H1 (cell line): ENCODE results near the gene BCL11A. TPM values are rescaled to one million over a fixed set of nuclear protein-coding genes. Genes with fewer than 3 reads are reported as not detected.
A peak's percentile ranks its signal among the peaks of the same experiment; 100 is the strongest.

ENCODE experiments used
- CTCF ChIA-PET: fragments of 300-600 bp; sonication (Branson Sonifier 250); formaldehyde crosslinking; loops from one replicate; lab custom pipeline; 2021; ENCODE audit not compliant: partially characterized antibody; lab: Charles Lee
- POLR2A ChIA-PET: fragments of 300-600 bp; sonication (Branson Sonifier 250); formaldehyde crosslinking; loops from one replicate; lab custom pipeline; 2021; ENCODE audit warnings: inconsistent platforms; ENCODE audit not compliant: partially characterized antibody; lab: Charles Lee
- DNase-seq, 2 experiments: peaks; one replicate each; pipeline versions ENCODE4 v3.0.0 to v3.0.0-alpha.2; 2010 to 2022; ENCODE audit warnings: low spot score in 2 of 2, low read depth in 1 of 2, mixed read lengths in 1 of 2
- FAIRE-seq: peaks from 2 replicates; lab custom pipeline; 2011; peaks lifted over from hg19 to GRCh38; lab: Jason Lieb, UNC
- H2AFZ ChIP-seq: 2 replicates; pipeline ENCODE4 v1.8.1; 2012; ENCODE audit warnings: low read length, inconsistent platforms
- H2AK5ac ChIP-seq: 2 replicates; pipeline ENCODE4 v1.6.1; 2013; ENCODE audit warnings: low read depth, low read length
- H2BK120ac ChIP-seq: replicated peaks from 2 replicates; pipeline ENCODE3; 2013; ENCODE audit warnings: low read depth, low read length, inconsistent platforms
- H2BK12ac ChIP-seq: 2 replicates; pipeline ENCODE4 v1.6.1; 2013; ENCODE audit warnings: low read depth, low read length
- H2BK15ac ChIP-seq: 2 replicates; pipeline ENCODE4 v1.6.1; 2013; ENCODE audit warnings: low read length
- H2BK20ac ChIP-seq: 2 replicates; pipeline ENCODE4 v1.6.1; 2013; ENCODE audit warnings: low read length
- H2BK5ac ChIP-seq: 2 replicates; pipeline ENCODE4 v1.6.1; 2013; ENCODE audit warnings: low read depth, low read length
- H3K14ac ChIP-seq: 2 replicates; pipeline ENCODE4 v1.6.1; 2013; ENCODE audit warnings: inconsistent platforms; ENCODE audit not compliant: insufficient read length
- H3K18ac ChIP-seq: 2 replicates; pipeline ENCODE4 v1.6.1; 2013; ENCODE audit warnings: low read length; ENCODE audit errors: extremely low read depth
- H3K23ac ChIP-seq: 2 replicates; pipeline ENCODE4 v1.6.1; 2013; ENCODE audit warnings: inconsistent platforms; ENCODE audit not compliant: insufficient read length
- H3K23me2 ChIP-seq: 2 replicates; pipeline ENCODE4 v1.6.1; 2013; ENCODE audit warnings: low read depth, low read length
- H3K27ac ChIP-seq: 2 replicates; pipeline ENCODE4 v1.6.1; 2011; ENCODE audit warnings: low read depth, low read length, inconsistent platforms
- H3K27me3 ChIP-seq, 4 experiments: replicated peaks in 1 of 4; 1 replicate in 1 of 4; 2 replicates in 3 of 4; pipeline versions ENCODE4 v1.6.1 to v1.8.1; 2011 to 2013; ENCODE audit warnings: low read length in 3 of 4, mild to moderate bottlenecking in 3 of 4, inconsistent platforms in 2 of 4, mixed read lengths in 2 of 4, moderate library complexity in 1 of 4; ENCODE audit not compliant: control insufficient read depth in 3 of 4, insufficient read depth in 3 of 4; ENCODE audit errors: extremely low read depth in 1 of 4
- H3K36me3 ChIP-seq, 4 experiments: 2 replicates each; pipeline versions ENCODE4 v1.6.1 to v1.8.1; 2011 to 2013; ENCODE audit warnings: mild to moderate bottlenecking in 4 of 4, low read length in 3 of 4, moderate library complexity in 2 of 4, control low read depth in 1 of 4, inconsistent platforms in 1 of 4; ENCODE audit not compliant: insufficient read depth in 4 of 4, control insufficient read depth in 2 of 4
- H3K4ac ChIP-seq: replicated peaks from 2 replicates; pipeline ENCODE3; 2013; ENCODE audit warnings: low read length, low read depth, mixed read lengths, inconsistent platforms; ENCODE audit not compliant: insufficient read length
- H3K4me1 ChIP-seq, 4 experiments: replicated peaks in 1 of 4; 1 replicate in 1 of 4; 2 replicates in 3 of 4; pipeline versions ENCODE4 v1.6.1 to v1.8.1; 2011 to 2013; ENCODE audit warnings: low read length in 3 of 4, inconsistent platforms in 2 of 4, mixed read lengths in 1 of 4; ENCODE audit not compliant: insufficient read depth in 4 of 4, control insufficient read depth in 3 of 4
- H3K4me2 ChIP-seq, 2 experiments: 2 replicates each; pipeline versions ENCODE4 v1.6.1 to v1.8.1; 2011 to 2013; ENCODE audit warnings: low read depth in 2 of 2, low read length in 2 of 2, control low read depth in 1 of 2, inconsistent platforms in 1 of 2, mild to moderate bottlenecking in 1 of 2; ENCODE audit not compliant: insufficient read depth in 1 of 2
- H3K4me3 ChIP-seq, 4 experiments: fragments of 200-600, 300-600 bp in 1 of 4; sonication (generic), shearing (Covaris generic), sonication (Bioruptor Twin) in 1 of 4; 2 replicates each; pipeline versions ENCODE4 v1.5.1 to v1.8.1; 2011 to 2016; ENCODE audit warnings: low read length in 4 of 4, low read depth in 3 of 4, control low read depth in 2 of 4, inconsistent platforms in 2 of 4, mild to moderate bottlenecking in 2 of 4, mixed read lengths in 1 of 4, moderate library complexity in 1 of 4; ENCODE audit not compliant: insufficient read depth in 2 of 4; ENCODE audit errors: extremely low read depth in 1 of 4
- H3K56ac ChIP-seq: replicated peaks from 2 replicates; pipeline ENCODE3; 2013; ENCODE audit warnings: low read depth, mild to moderate bottlenecking, mixed read lengths, low read length, inconsistent platforms; ENCODE audit not compliant: insufficient read length
- H3K79me1 ChIP-seq: 2 replicates; pipeline ENCODE4 v1.6.1; 2013; ENCODE audit warnings: low read depth, low read length, control low read depth
- H3K79me2 ChIP-seq, 2 experiments: 2 replicates each; pipeline versions ENCODE4 v1.6.1 to v1.8.1; 2012 to 2013; ENCODE audit warnings: low read length in 2 of 2, mild to moderate bottlenecking in 2 of 2, inconsistent platforms in 1 of 2; ENCODE audit not compliant: insufficient read depth in 2 of 2, control insufficient read depth in 1 of 2
- H3K9ac ChIP-seq, 4 experiments: replicated peaks in 1 of 4; 1 replicate in 1 of 4; 2 replicates in 3 of 4; pipeline versions ENCODE4 v1.6.1 to v1.8.1; 2011 to 2013; ENCODE audit warnings: low read depth in 3 of 4, low read length in 3 of 4, control low read depth in 2 of 4, mild to moderate bottlenecking in 2 of 4, moderate library complexity in 2 of 4, inconsistent platforms in 1 of 4; ENCODE audit errors: extremely low read depth in 1 of 4
- H3K9me3 ChIP-seq, 2 experiments: 2 replicates each; pipeline versions ENCODE4 v1.6.1 to v1.8.1; 2012 to 2013; ENCODE audit warnings: mild to moderate bottlenecking in 2 of 2, moderate library complexity in 2 of 2, control low read depth in 1 of 2, inconsistent platforms in 1 of 2, low read depth in 1 of 2, low read length in 1 of 2, mixed read lengths in 1 of 2; ENCODE audit not compliant: insufficient read depth in 2 of 2
- H4K20me1 ChIP-seq, 2 experiments: replicated peaks in 1 of 2; 2 replicates each; pipeline versions ENCODE3 to v1.8.1; 2011 to 2013; ENCODE audit warnings: inconsistent platforms in 2 of 2, low read length in 2 of 2, mild to moderate bottlenecking in 1 of 2; ENCODE audit not compliant: insufficient read depth in 2 of 2, control insufficient read depth in 1 of 2
- H4K5ac ChIP-seq: 2 replicates; pipeline ENCODE4 v1.6.1; 2013; ENCODE audit warnings: low read length, low read depth, mixed read lengths, inconsistent platforms; ENCODE audit not compliant: insufficient read length
- H4K8ac ChIP-seq: 2 replicates; pipeline ENCODE4 v1.8.0; 2013; ENCODE audit warnings: mild to moderate bottlenecking, moderate library complexity, low read length, inconsistent platforms; ENCODE audit not compliant: insufficient read depth; ENCODE audit errors: extremely low read depth
- H4K91ac ChIP-seq: replicated peaks from 2 replicates; pipeline ENCODE3; 2013; ENCODE audit warnings: low read length, mixed read lengths, inconsistent platforms; ENCODE audit not compliant: insufficient read length
- BCL11A ChIP-seq, 2 experiments: IDR thresholded peaks; one replicate each; pipeline ENCODE4 v1.6.1; 2011; ENCODE audit warnings: low read depth in 2 of 2, low read length in 2 of 2, mild to moderate bottlenecking in 2 of 2
- CTBP2 ChIP-seq: IDR thresholded peaks from 2 replicates; pipeline ENCODE4 v1.7.0; 2011; ENCODE audit warnings: borderline replicate concordance, mild to moderate bottlenecking, moderate library complexity, mixed read lengths, low read length; ENCODE audit not compliant: insufficient read depth, insufficient read length
- EZH2 ChIP-seq: fragments of 200-600 bp; sonication (generic); IDR thresholded peaks from 2 replicates; pipeline ENCODE4 v1.7.1; 2012; ENCODE audit warnings: low read depth, mild to moderate bottlenecking, moderate library complexity, low read length, inconsistent platforms; ENCODE audit not compliant: severe bottlenecking
- HDAC6 ChIP-seq: IDR thresholded peaks from one replicate; pipeline ENCODE4 v1.7.1; 2012; ENCODE audit warnings: low read depth, mild to moderate bottlenecking, inconsistent platforms, low read length, moderate library complexity
- KDM4A ChIP-seq: IDR thresholded peaks from one replicate; pipeline ENCODE4 v1.7.1; 2012; ENCODE audit warnings: low read depth, mild to moderate bottlenecking, moderate library complexity, low read length, inconsistent platforms; ENCODE audit not compliant: severe bottlenecking
- RXRA ChIP-seq: IDR thresholded peaks from 2 replicates; pipeline ENCODE4 v1.6.1; 2011; ENCODE audit warnings: low read depth, mild to moderate bottlenecking, low read length, moderate library complexity; ENCODE audit not compliant: insufficient read depth
- SP1 ChIP-seq: IDR thresholded peaks from 2 replicates; pipeline ENCODE4 v1.6.1; 2011; ENCODE audit warnings: low read depth, low read length
- SP2 ChIP-seq: IDR thresholded peaks from 2 replicates; pipeline ENCODE4 v1.6.1; 2012; ENCODE audit warnings: mild to moderate bottlenecking, low read length, inconsistent platforms
- SP4 ChIP-seq: IDR thresholded peaks from 2 replicates; pipeline ENCODE4 v1.6.1; 2012; ENCODE audit warnings: low read length, inconsistent platforms
- USF2 ChIP-seq: IDR thresholded peaks from 2 replicates; pipeline ENCODE4 v1.6.1; 2011; ENCODE audit warnings: low read length, improper control_type of control experiment
- WGBS, 2 experiments: shearing (Covaris generic) in 1 of 2; methylation state at CpG; one replicate each; pipeline versions ENCODE4 v1.1.6 to v1.1.7; 2013 to 2015; ENCODE audit warnings: low lambda C conversion rate in 2 of 2, mixed read lengths in 2 of 2, inconsistent platforms in 1 of 2, low coverage in 1 of 2, missing lambda C conversion rate in 1 of 2; ENCODE audit not compliant: insufficient replicate concordance in 2 of 2, insufficient coverage in 1 of 2, insufficient read length in 1 of 2; ENCODE audit errors: extremely low coverage in 1 of 2, missing lambda C conversion rate in 1 of 2; 5-methylcytosine and 5-hydroxymethylcytosine counted together
- polyA plus RNA-seq, 7 experiments: library from polyadenylated mRNA; depleted of rRNA in 3 of 7; stranded (reverse) in 5 of 7; unstranded in 2 of 7; fragments of >200 nt in 5 of 7; fragments of 200-250 nt in 2 of 7; gene quantifications; 1 replicate in 5 of 7; 2 replicates in 1 of 7; 4 replicates in 1 of 7; pipeline versions ENCODE4 v1.2.1 to v1.2.3, GENCODE V29; 2011 to 2013; ENCODE audit warnings: missing spikeins in 2 of 7, mixed read lengths in 2 of 7
- total RNA-seq: library from RNA; stranded (reverse); fragmentation: NEBNext Ultra II Directional; extraction: Animal tissue kit (Norgen Biotek cat#: 25700); gene quantifications from 2 replicates; pipeline ENCODE4 v1.2.1, GENCODE V29; 2021

BCL11A gene
- total and polyA plus RNA-seq, 2 of the 8 experiments (the other 6 are each of a cell fraction or from before 2014, with no cell fraction given) = 11.9 to 59.3 TPM

DNA sequence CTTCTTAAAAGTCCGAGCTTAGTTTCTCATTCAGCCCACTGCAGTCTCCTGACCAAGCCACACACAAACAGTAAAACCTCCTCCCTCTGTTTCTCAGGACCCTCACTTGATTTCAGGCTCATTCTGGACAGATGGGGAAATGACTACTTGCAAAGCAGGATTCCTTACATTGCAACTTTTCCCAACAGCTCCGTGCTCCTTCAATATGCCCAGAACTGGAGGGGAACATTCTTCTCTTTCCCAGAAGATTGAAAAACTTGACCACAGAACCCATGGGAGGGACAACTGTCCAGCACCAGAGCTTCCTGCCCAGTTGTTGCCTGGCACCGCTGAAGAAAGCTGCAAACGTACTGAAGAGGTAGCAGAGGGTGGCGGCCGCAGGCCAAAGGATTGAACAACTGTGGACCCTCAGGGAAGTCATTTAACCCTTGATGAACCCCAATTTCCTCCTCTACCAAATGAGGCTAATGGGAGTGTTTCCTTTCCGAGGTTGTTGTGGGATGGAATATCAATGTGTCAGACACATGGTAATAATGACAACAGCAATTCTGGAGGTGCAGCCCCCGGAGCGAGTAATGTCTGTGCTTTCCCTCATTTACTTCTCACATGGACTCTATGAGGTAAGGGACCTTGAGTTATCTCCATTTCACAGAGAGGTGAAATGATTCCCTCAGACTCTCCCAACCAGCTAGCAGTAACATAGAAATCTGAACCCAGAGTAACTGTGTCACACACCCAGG, 25.0 kb downstream of the BCL11A start:
- Histone ChIP-seq H4K91ac (no peak overlapping the region), H3K4me2 (no peak overlapping the region), H2BK20ac (no peak overlapping the region), H4K20me1 (peaks cover 20 to 22% of the 10 kb centered on the region in 2 experiments), H3K18ac (0 out of 2 replicates have a peak overlapping the region, but pooled peaks have one; percentile 20), H2BK5ac (peak overlapping the region; percentile 12; the same call in 1 of the 2 replicates), H3K36me3 (peaks cover 0 to 23% (median 2%) of the 10 kb centered on the region in 4 experiments; a peak in 4 of 8 replicates), H2BK12ac (peak overlapping the region; percentile 7; the same call in 1 of the 2 replicates), H3K4ac (no peak overlapping the region), H3K56ac (no peak overlapping the region), H3K14ac (no peak overlapping the region), H3K79me1 (peaks cover 10% of the 10 kb centered on the region; the same call in 1 of the 2 replicates), H3K79me2 (peaks cover 25 to 98% of the 10 kb centered on the region in 2 experiments), H3K27ac (no peak overlapping the region), H3K9me3 (no peaks in the 10 kb centered on the region), H2AK5ac (no peak overlapping the region; the same call in 1 of the 2 replicates), H2BK120ac (no peak overlapping the region), H2AFZ (no peak overlapping the region), H3K4me3 (no peak overlapping the region), H3K27me3 (no peaks in the 10 kb centered on the region), H4K8ac (no peak overlapping the region), H3K4me1 (peaks cover 17 to 47% (median 26%) of the 10 kb centered on the region in 4 experiments), H3K23ac (no peak overlapping the region), H3K9ac (no peak overlapping the region), H2BK15ac (peak overlapping the region; percentile 33; the same call in 1 of the 2 replicates), H4K5ac (no peak overlapping the region), H3K23me2 (no peaks in the 10 kb centered on the region; the same call in 1 of the 2 replicates)
- 85% methylated on average over 9 of the region's 9 CpGs; no CpG with 5 or more reads in 1 of the 2 experiments for WGBS, 2 experiments
- DNase-seq (no peak), FAIRE-seq (no peak)
- CTCF ChIA-PET = interaction anchor here (1.0 to 2.8 kb wide), 6 partner anchors 10 to 89 kb away, joined by 3 to 11 read pairs (median 4); no protein-coding TSS in a partner anchor
- POLR2A ChIA-PET = interaction anchor here (1.1 to 1.5 kb wide), 2 partner anchors 11 to 89 kb away, joined by 3 to 4 read pairs; no protein-coding TSS in a partner anchor
- no peak for TF ChIP-seq CTBP2
- no peak for TF ChIP-seq SP2
- no peak for TF ChIP-seq SP1
- no peak for TF ChIP-seq EZH2
- TF ChIP-seq USF2 = no peak
- no peak for TF ChIP-seq HDAC6
- TF ChIP-seq KDM4A = no peak
- no peak for TF ChIP-seq RXRA
- TF ChIP-seq BCL11A (IDR thresholded peaks at IDR 0.05; ENCODE audit: low read depth in 2 of 2, low read length in 2 of 2) = no peak
- TF ChIP-seq SP4 = no peak
